Glutamatergic neuron (in vitro differentiated cells): ENCODE data around the gene RPS21. TPM values are rescaled to one million over a fixed set of nuclear protein-coding genes. Genes with fewer than 3 reads are reported as not detected.

ENCODE experiments used
- DNase-seq: peaks from one replicate; pipeline ENCODE4 v3.0.0; 2022
- H3K27ac Mint-ChIP-seq: one replicate; pipeline ENCODE4 v1.8.0; 2020; ENCODE audit warnings: mild to moderate bottlenecking, mixed read lengths, inconsistent platforms; ENCODE audit not compliant: unreplicated experiment
- H3K27me3 Mint-ChIP-seq: one replicate; pipeline ENCODE4 v1.8.0; 2020; ENCODE audit warnings: mild to moderate bottlenecking, moderate library complexity, mixed read lengths, inconsistent platforms; ENCODE audit not compliant: unreplicated experiment
- H3K36me3 Mint-ChIP-seq: one replicate; pipeline ENCODE4 v1.8.0; 2020; ENCODE audit warnings: mild to moderate bottlenecking, mixed read lengths, inconsistent platforms; ENCODE audit not compliant: unreplicated experiment
- H3K4me1 Mint-ChIP-seq: one replicate; pipeline ENCODE4 v1.8.0; 2020; ENCODE audit warnings: mild to moderate bottlenecking, low read depth, mixed read lengths, inconsistent platforms; ENCODE audit not compliant: unreplicated experiment
- H3K4me3 Mint-ChIP-seq: one replicate; pipeline ENCODE4 v1.8.0; 2020; ENCODE audit warnings: mild to moderate bottlenecking, mixed read lengths, inconsistent platforms; ENCODE audit not compliant: unreplicated experiment
- H3K9me3 Mint-ChIP-seq: one replicate; pipeline ENCODE4 v1.8.0; 2020; ENCODE audit warnings: mild to moderate bottlenecking, moderate library complexity, mixed read lengths, inconsistent platforms; ENCODE audit not compliant: unreplicated experiment
- long read RNA-seq: library from polyadenylated mRNA; unstranded; transcript quantifications from one replicate; pipeline ENCODE4 v2.0.0, GENCODE V29; 2020; ENCODE audit not compliant: unreplicated experiment
- total RNA-seq: library from RNA; stranded (reverse); fragmentation: NEBNext Ultra II Directional; extraction: Animal tissue kit (Norgen Biotek cat#: 25700); gene quantifications from one replicate; pipeline ENCODE4 v1.2.1, GENCODE V29; 2021; ENCODE audit not compliant: unreplicated experiment
- TF ChIP-seq, protein P1 (sequence below): fragments of 200-600 bp; sonication (generic); IDR thresholded peaks from one replicate; pipeline ENCODE4 v1.5.0; 2021; ENCODE audit not compliant: partially characterized antibody, unreplicated experiment

RPS21 gene
- 829 TPM for total RNA-seq
- long read RNA-seq, transcript RPS21-205 (5 exons, 429 nt), result minor isoform, 7 of 412 reads
- long read RNA-seq, transcript RPS21-201 (6 exons, 344 nt), result major isoform, 283 of 412 reads
- long read RNA-seq, partial matches to known transcripts, result 96 of 412 reads
- long read RNA-seq, other reads (novel, unspliced or antisense), result 23 of 412 reads

DNA sequence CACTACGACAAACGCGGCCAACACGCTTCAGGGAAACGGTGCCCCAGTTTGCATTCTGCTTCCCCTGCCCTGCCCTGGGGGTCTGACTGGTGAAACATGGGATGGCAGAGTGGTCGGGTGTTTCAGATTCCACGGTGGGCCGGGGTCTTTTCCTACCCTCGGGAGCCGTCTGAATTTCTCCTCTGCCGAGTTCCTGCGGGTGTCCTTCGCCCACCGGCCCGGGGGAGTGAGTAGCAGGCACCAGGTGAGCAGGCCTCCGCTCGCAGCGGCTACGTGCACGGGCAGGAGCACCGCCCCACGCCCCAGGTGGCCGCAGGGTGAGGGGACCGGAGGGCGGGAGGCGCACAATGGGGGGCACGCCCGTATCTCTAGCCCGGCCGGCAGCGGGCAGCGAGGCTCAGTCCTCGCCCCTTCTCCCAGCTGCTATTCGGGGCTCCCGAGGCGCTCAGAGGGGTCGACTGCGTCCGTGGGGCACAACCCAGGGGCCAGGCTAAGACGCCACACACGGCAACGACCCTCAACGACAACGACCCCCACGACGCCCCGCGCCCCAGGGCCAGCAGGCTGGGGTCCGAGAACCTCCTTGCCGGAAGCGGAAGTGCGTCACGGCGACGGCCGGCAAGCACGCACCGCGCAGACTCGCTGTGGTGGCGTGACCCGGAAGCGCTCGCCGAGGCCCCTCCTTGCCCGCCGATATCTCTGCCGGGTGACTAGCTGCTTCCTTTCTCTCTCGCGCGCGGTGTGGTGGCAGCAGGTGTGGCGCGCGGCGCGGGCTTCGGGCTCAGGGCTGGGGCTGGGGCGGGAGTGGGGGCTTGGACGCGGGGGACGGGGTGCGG, at the start of gene RPS21:
RPS21 (plus strand) TSS at position 721 of the 836 bp plus-strand sequence. CDS start 236 bp downstream, outside the sequence.
- H3K27me3 Mint-ChIP-seq, result peaks cover 22% of the 10 kb centered on the region
- H3K4me3 Mint-ChIP-seq, result peak within 1 kb of the TSS; percentile 99
- TF ChIP-seq, protein P1, sequence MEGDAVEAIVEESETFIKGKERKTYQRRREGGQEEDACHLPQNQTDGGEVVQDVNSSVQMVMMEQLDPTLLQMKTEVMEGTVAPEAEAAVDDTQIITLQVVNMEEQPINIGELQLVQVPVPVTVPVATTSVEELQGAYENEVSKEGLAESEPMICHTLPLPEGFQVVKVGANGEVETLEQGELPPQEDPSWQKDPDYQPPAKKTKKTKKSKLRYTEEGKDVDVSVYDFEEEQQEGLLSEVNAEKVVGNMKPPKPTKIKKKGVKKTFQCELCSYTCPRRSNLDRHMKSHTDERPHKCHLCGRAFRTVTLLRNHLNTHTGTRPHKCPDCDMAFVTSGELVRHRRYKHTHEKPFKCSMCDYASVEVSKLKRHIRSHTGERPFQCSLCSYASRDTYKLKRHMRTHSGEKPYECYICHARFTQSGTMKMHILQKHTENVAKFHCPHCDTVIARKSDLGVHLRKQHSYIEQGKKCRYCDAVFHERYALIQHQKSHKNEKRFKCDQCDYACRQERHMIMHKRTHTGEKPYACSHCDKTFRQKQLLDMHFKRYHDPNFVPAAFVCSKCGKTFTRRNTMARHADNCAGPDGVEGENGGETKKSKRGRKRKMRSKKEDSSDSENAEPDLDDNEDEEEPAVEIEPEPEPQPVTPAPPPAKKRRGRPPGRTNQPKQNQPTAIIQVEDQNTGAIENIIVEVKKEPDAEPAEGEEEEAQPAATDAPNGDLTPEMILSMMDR, result no peak
- H3K36me3 Mint-ChIP-seq, result peaks cover 6% of the 10 kb centered on the region
- peaks cover 14% of the 10 kb centered on the region for H3K9me3 Mint-ChIP-seq
- DNase-seq, result peak; percentile 92
- peaks cover 19% of the 10 kb centered on the region for H3K4me1 Mint-ChIP-seq
- H3K27ac Mint-ChIP-seq, result peak within 1 kb of the TSS; percentile 88

GRCh38 chr20:62337558-62338293, 49.2 kb upstream of the RPS21 start:
- peaks cover 5% of the 10 kb centered on the region for H3K27me3 Mint-ChIP-seq
- H3K4me1 Mint-ChIP-seq, result no peaks in the 10 kb centered on the region
- H3K36me3 Mint-ChIP-seq, result peaks cover 8% of the 10 kb centered on the region
- TF ChIP-seq, protein P1, result no peak
- no peak overlapping the region for H3K27ac Mint-ChIP-seq
- no peak overlapping the region for H3K4me3 Mint-ChIP-seq
- peaks cover 8% of the 10 kb centered on the region for H3K9me3 Mint-ChIP-seq
- no peak for DNase-seq

DNA sequence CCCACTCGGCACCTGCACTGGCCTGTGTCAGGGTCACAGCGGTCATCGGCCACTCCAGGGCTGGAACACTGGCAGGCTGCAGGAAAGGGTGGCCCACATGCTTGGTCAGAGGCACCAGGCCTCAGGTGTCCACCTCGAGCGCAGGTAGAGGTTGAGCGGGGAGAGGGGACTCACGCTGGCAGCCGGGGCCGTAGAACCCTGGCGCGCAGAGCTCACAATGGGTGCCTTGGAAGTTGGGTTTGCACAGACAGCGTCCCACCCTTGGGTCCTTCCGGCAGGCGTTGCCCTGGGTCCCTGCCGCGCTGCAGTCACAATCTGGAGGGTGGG, 48.6 kb upstream of the RPS21 start:
- Mint-ChIP-seq H3K36me3 (peaks cover 8% of the 10 kb centered on the region), H3K4me3 (no peak overlapping the region), H3K4me1 (peaks cover 3% of the 10 kb centered on the region), H3K27me3 (peaks cover 5% of the 10 kb centered on the region), H3K27ac (no peak overlapping the region), H3K9me3 (peaks cover 8% of the 10 kb centered on the region)
- DNase-seq, result no peak
- TF ChIP-seq, protein P1, result no peak

GRCh38 chr20:62339647-62340062, 47.2 kb upstream of the RPS21 start:
- peaks cover 8% of the 10 kb centered on the region for H3K36me3 Mint-ChIP-seq
- H3K27ac Mint-ChIP-seq, result peak overlapping the region; percentile 9
- peaks cover 5% of the 10 kb centered on the region for H3K27me3 Mint-ChIP-seq
- TF ChIP-seq, protein P1, result no peak
- H3K4me3 Mint-ChIP-seq, result peak overlapping the region; percentile 11
- H3K9me3 Mint-ChIP-seq, result peaks cover 9% of the 10 kb centered on the region
- DNase-seq, result no peak
- peaks cover 3% of the 10 kb centered on the region for H3K4me1 Mint-ChIP-seq
